Measurements from ENCODE around the gene CXCL3. TPM values are rescaled to one million over a fixed set of nuclear protein-coding genes. Genes with fewer than 3 reads are reported as not detected.

The CXCL3 gene
- total and polyA plus RNA-seq, 9 of the 15 experiments (the other 6 are each of a cell fraction or from before 2014, with no cell fraction given) = 2.3 to 8.9 (median 6.1) TPM

GRCh38 chr4:74059161-74059829, 20.8 kb upstream of the CXCL3 start (continued):
- TF ChIP-seq ZNF668 (CRISPR knock-in tag; IDR thresholded peaks at IDR 0.05) (no peak; the same call in 1 of the 2 replicates), HLTF (IDR thresholded peaks at IDR 0.05) (no peak), FOXP1 (CRISPR knock-in tag; IDR thresholded peaks at IDR 0.05) (no peak), ZNF589 (CRISPR knock-in tag; IDR thresholded peaks at IDR 0.05; ENCODE audit: low read depth) (peak; percentile 68; the same call in 1 of the 2 replicates), PPARD (CRISPR knock-in tag; IDR thresholded peaks at IDR 0.05) (no peak), CBFA2T3 (IDR thresholded peaks at IDR 0.05) (no peak), DACH1 (IDR thresholded peaks at IDR 0.05; ENCODE audit: partially characterized antibody) (no peak), TCF7 (IDR thresholded peaks at IDR 0.05; ENCODE audit: borderline replicate concordance) (no peak), HNRNPUL1 (IDR thresholded peaks at IDR 0.05; ENCODE audit: low read length) (no peak), MNT (conservative IDR thresholded peaks at IDR 0.05) (no peak), ZNF232 (CRISPR knock-in tag; IDR thresholded peaks at IDR 0.05) (no peak), ZKSCAN8 (CRISPR knock-in tag; IDR thresholded peaks at IDR 0.05) (0 out of 2 replicates have a peak, but pooled peaks have one; percentile 60), JUND (IDR thresholded peaks at IDR 0.05; ENCODE audit: borderline replicate concordance, low read depth, low read length) (no peak), JUND (tag; IDR thresholded peaks at IDR 0.05; ENCODE audit: borderline replicate concordance, low read depth, low read length) (0 out of 3 replicates have a peak, but pooled peaks have one; percentile 12), ZBTB33 (CRISPR knock-in tag; IDR thresholded peaks at IDR 0.05) (no peak), CBFB (CRISPR knock-in tag; IDR thresholded peaks at IDR 0.05) (no peak), ETV1 (tag; conservative IDR thresholded peaks at IDR 0.05; ENCODE audit: low read depth) (0 out of 2 replicates have a peak, but pooled peaks have one; percentile 26)
- TF ChIP-seq, protein P1, sequence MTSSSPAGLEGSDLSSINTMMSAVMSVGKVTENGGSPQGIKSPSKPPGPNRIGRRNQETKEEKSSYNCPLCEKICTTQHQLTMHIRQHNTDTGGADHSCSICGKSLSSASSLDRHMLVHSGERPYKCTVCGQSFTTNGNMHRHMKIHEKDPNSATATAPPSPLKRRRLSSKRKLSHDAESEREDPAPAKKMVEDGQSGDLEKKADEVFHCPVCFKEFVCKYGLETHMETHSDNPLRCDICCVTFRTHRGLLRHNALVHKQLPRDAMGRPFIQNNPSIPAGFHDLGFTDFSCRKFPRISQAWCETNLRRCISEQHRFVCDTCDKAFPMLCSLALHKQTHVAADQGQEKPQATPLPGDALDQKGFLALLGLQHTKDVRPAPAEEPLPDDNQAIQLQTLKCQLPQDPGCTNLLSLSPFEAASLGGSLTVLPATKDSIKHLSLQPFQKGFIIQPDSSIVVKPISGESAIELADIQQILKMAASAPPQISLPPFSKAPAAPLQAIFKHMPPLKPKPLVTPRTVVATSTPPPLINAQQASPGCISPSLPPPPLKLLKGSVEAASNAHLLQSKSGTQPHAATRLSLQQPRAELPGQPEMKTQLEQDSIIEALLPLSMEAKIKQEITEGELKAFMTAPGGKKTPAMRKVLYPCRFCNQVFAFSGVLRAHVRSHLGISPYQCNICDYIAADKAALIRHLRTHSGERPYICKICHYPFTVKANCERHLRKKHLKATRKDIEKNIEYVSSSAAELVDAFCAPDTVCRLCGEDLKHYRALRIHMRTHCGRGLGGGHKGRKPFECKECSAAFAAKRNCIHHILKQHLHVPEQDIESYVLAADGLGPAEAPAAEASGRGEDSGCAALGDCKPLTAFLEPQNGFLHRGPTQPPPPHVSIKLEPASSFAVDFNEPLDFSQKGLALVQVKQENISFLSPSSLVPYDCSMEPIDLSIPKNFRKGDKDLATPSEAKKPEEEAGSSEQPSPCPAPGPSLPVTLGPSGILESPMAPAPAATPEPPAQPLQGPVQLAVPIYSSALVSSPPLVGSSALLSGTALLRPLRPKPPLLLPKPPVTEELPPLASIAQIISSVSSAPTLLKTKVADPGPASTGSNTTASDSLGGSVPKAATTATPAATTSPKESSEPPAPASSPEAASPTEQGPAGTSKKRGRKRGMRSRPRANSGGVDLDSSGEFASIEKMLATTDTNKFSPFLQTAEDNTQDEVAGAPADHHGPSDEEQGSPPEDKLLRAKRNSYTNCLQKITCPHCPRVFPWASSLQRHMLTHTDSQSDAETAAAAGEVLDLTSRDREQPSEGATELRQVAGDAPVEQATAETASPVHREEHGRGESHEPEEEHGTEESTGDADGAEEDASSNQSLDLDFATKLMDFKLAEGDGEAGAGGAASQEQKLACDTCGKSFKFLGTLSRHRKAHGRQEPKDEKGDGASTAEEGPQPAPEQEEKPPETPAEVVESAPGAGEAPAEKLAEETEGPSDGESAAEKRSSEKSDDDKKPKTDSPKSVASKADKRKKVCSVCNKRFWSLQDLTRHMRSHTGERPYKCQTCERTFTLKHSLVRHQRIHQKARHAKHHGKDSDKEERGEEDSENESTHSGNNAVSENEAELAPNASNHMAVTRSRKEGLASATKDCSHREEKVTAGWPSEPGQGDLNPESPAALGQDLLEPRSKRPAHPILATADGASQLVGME (CRISPR knock-in tag; IDR thresholded peaks at IDR 0.05) = 0 out of 2 replicates have a peak, but pooled peaks have one; percentile 39
- TF ChIP-seq, protein P2, sequence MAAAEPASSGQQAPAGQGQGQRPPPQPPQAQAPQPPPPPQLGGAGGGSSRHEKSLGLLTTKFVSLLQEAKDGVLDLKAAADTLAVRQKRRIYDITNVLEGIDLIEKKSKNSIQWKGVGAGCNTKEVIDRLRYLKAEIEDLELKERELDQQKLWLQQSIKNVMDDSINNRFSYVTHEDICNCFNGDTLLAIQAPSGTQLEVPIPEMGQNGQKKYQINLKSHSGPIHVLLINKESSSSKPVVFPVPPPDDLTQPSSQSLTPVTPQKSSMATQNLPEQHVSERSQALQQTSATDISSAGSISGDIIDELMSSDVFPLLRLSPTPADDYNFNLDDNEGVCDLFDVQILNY (CRISPR knock-in tag; IDR thresholded peaks at IDR 0.05) = no peak

Data from K562 (cell line).